ENCODE results near the gene PCDHA13. TPM values are rescaled to one million over a fixed set of nuclear protein-coding genes. Genes with fewer than 3 reads are reported as not detected.
"Not testable (repeated sequence)": the region's sequence is repeated elsewhere in the genome, so short reads cannot be mapped to it uniquely, and the experiment has no call there.

Gene PCDHA13
- total RNA-seq, 1 donor from 2014 or later = not detected

GRCh38 chr5:140870221-140871201, 11.4 kb upstream of the PCDHA13 start:
- no peak for TF ChIP-seq CTCF (IDR thresholded peaks at IDR 0.05)
- Mint-ChIP-seq H3K27me3 (peaks cover 10% of the 10 kb centered on the region), H3K4me1 (no peaks in the 10 kb centered on the region), H3K27ac (no peak overlapping the region), H3K4me3 (no peak overlapping the region), H3K9me3 (peaks cover 4% of the 10 kb centered on the region), H3K36me3 (ENCODE audit: low read depth) (no peaks in the 10 kb centered on the region)
- POLR2A ChIA-PET = no interaction called here
- CTCF ChIA-PET = no interaction called here
- DNase-seq (no peak), ATAC-seq (ENCODE audit: low read depth) (no peak)
- intact Hi-C loops (cut with micrococcal nuclease) = no loop called here

- no peak for DNase-seq
- Mint-ChIP-seq H3K36me3 (ENCODE audit: low read depth) (no peaks in the 10 kb centered on the region), H3K27ac (no peak within 1 kb of the TSS), H3K4me3 (no peak within 1 kb of the TSS), H3K27me3 (peaks cover 19% of the 10 kb centered on the region), H3K9me3 (peaks cover 6% of the 10 kb centered on the region), H3K4me1 (no peaks in the 10 kb centered on the region)
- ChIA-PET CTCF (no interaction called here), POLR2A (no interaction called here)
- no peak for TF ChIP-seq CTCF (IDR thresholded peaks at IDR 0.05)
- intact Hi-C loops (cut with micrococcal nuclease) = no loop called here
- ATAC-seq (ENCODE audit: low read depth) = no peak
Observed at GRCh38 chr5:140875085-140876065, 6.5 kb upstream of the PCDHA13 start, which contains the start of gene PCDHA12. PCDHA12 (plus strand) TSS chr5:140875308; CDS start chr5:140875473, 165 bp downstream.

- H3K4me1 Mint-ChIP-seq; CTCF ChIA-PET; ATAC-seq (ENCODE audit: low read depth); H3K27ac Mint-ChIP-seq; DNase-seq; intact Hi-C loops (cut with micrococcal nuclease); H3K4me3 Mint-ChIP-seq; POLR2A ChIA-PET; H3K36me3 Mint-ChIP-seq (ENCODE audit: low read depth): not testable (repeated sequence)
- Mint-ChIP-seq H3K27me3 (peaks cover 22% of the 10 kb centered on the region), H3K9me3 (peaks cover 13% of the 10 kb centered on the region)
Observed at GRCh38 chr5:140876541-140877261, 5.2 kb upstream of the PCDHA13 start.

GRCh38 chr5:140877262-140877581, 4.7 kb upstream of the PCDHA13 start:
- H3K27ac Mint-ChIP-seq = no peak overlapping the region
- no peak for TF ChIP-seq CTCF (IDR thresholded peaks at IDR 0.05)
- peaks cover 13% of the 10 kb centered on the region for H3K9me3 Mint-ChIP-seq
- intact Hi-C loops (cut with micrococcal nuclease) = no loop called here
- H3K36me3 Mint-ChIP-seq (ENCODE audit: low read depth) = no peaks in the 10 kb centered on the region
- no peak overlapping the region for H3K4me3 Mint-ChIP-seq
- no peak for DNase-seq
- POLR2A ChIA-PET = no interaction called here
- H3K27me3 Mint-ChIP-seq = peaks cover 22% of the 10 kb centered on the region
- H3K4me1 Mint-ChIP-seq = no peaks in the 10 kb centered on the region
- CTCF ChIA-PET = no interaction called here
- no peak for ATAC-seq (ENCODE audit: low read depth)

- H3K27me3 Mint-ChIP-seq = peaks cover 12% of the 10 kb centered on the region
- CTCF ChIA-PET = no interaction called here
- DNase-seq (no peak), ATAC-seq (ENCODE audit: low read depth) (no peak)
- TF ChIP-seq CTCF (IDR thresholded peaks at IDR 0.05) = no peak
- intact Hi-C loops (cut with micrococcal nuclease) = no loop called here
- peaks cover 12% of the 10 kb centered on the region for H3K9me3 Mint-ChIP-seq
- no peak overlapping the region for H3K27ac Mint-ChIP-seq
- no peaks in the 10 kb centered on the region for H3K4me1 Mint-ChIP-seq
- POLR2A ChIA-PET = no interaction called here
- no peaks in the 10 kb centered on the region for H3K36me3 Mint-ChIP-seq (ENCODE audit: low read depth)
- H3K4me3 Mint-ChIP-seq = no peak overlapping the region
Observed at GRCh38 chr5:140882591-140882899, 621 bp downstream of the PCDHA13 start.

All from activated B cell treated with CpG ODN at 0.5 μM for 24 hours (primary cell).